GM12872 (cell line): Measurements from ENCODE around the gene DPF3.

Source experiments
- TF ChIP-seq, protein P1 (sequence below): IDR thresholded peaks from 3 replicates; pipeline ENCODE4 v1.5.1; 2011; ENCODE audit warnings: low read depth, mild to moderate bottlenecking, low read length, moderate library complexity; ENCODE audit not compliant: insufficient read depth

Gene DPF3

GRCh38 chr14:72606879-72607278 lies 287.0 kb downstream of the DPF3 start:
- TF ChIP-seq, protein P1, sequence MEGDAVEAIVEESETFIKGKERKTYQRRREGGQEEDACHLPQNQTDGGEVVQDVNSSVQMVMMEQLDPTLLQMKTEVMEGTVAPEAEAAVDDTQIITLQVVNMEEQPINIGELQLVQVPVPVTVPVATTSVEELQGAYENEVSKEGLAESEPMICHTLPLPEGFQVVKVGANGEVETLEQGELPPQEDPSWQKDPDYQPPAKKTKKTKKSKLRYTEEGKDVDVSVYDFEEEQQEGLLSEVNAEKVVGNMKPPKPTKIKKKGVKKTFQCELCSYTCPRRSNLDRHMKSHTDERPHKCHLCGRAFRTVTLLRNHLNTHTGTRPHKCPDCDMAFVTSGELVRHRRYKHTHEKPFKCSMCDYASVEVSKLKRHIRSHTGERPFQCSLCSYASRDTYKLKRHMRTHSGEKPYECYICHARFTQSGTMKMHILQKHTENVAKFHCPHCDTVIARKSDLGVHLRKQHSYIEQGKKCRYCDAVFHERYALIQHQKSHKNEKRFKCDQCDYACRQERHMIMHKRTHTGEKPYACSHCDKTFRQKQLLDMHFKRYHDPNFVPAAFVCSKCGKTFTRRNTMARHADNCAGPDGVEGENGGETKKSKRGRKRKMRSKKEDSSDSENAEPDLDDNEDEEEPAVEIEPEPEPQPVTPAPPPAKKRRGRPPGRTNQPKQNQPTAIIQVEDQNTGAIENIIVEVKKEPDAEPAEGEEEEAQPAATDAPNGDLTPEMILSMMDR, result no peak

DNA sequence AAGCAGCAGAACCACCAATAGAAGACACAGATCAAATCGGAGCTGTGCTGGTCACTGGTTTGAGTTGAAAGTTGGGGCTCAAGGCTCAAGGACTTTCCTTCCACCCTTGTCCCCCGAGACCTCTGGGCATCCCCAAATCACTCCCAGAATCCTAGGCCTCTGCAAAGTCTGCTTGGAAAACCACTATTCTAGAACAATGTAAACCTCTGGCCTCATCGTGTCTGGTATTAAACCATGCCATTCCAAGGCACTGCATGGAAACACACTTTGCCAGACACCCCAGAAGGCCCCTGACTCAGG lies 288.0 kb downstream of the DPF3 start:
- TF ChIP-seq, protein P1, result no peak

DNA sequence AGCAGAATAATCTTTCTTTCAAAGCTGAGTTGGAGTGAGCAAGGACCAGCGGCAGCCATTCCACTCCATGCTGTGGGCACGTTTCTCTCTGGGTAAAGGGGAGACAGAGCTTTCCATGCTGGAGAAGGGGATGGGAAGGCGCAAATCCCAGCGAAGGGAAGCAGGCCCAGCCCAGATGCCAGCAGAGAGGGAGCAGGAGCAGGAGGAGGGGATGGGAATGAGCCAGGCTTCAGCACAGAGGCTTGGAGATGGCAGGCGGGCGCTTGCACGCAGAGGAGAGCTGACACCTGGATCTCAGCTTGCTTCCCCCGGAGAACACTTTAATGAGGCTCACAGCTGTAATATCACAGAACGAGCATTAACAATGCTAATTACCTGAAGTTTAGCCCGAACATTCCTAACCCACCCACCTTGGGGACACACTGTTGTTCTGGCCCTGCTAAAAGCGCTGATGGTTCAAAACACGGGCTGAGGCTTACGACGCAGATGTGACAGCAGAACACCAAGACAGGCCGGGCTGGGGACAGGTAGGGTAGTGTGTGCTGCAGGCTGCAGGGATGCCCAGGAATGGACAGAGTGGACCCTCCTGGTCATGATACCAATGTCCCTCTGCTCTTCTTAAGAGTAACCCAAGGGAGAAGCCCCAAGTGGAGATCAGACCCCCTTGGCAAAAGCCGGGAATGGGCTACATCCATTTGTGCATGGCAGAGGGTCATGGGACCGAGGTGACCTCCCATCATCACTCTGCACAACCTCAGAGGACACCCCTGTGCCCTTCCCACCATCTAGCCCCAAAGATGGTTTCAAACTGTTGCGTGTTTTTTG lies 288.6 kb downstream of the DPF3 start:
- TF ChIP-seq, protein P1, result no peak

DNA sequence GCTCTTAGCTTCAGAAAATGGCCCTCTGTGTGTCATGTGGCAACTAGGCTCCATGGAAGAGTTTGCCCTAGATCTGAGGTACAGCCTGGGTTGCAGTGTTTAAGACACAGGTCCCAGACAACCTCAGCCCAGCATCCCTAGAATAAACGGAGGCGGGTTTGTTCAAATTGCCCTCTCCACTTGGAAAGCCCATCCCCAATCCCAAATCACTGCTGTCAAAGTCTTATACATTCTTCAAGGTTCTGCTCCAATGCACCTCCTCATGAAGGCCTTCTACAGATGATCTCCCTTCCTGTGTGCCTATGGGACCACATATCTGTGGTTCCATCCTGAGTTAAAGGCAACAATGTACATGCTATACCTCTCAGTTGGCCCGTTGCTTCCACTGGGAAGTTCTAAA lies 289.8 kb downstream of the DPF3 start:
- TF ChIP-seq, protein P1, result no peak

DNA sequence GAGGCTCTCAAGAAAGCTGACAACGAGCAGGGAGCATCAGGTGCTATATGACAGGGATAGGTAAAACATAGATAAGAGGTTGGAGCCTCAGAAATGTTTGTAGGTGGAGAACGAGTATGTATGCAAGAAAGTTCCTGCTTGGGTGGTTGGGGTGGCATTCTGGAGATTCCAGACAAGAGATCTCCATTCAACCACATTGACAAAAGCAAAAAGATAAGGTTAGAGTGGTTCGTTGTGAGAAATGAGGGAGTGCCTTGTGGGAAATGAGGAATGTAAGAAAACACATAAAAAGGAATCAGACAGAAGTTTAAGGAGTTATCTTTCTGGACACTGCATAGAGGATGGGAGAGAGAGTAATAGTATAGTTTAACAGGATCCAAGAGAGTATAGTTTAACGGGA lies 290.3 kb downstream of the DPF3 start:
- TF ChIP-seq, protein P1, result no peak

DNA sequence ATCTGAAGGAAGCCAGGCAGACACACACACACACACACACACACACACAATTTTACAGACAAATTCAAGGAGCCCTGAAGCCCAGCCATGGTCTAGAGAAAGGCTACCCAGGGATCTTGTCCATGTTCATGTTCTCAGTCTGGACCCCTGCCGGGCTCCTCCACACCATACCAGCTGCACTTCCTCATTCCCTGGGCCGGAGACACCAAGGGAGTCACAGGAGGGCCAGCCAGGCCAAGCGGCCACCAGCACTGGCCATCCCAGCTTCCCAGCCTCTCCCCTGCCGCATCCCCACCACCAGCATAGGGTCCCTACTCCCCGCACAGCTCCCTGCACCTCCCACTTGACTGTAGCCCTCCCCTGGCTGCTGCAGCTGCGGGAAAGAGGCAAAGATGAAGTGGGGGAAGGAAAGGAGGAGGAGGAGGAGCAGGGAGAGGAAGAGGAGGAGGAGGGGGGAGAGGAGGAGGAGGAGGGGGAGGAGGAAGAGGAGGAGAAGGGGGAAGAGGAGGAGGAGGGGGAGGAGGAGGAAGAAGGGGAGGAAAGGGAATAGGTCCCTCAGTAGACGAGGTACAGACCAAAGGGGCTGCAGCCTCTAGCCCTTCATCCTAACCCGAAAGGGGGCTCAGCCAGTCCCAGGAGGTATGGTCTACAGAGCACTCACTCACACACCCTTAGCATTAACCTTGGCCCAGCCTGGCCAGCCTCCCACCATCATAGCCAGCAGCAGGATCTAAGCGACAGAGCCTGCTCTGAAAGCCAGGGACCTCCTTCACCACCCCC lies 293.2 kb downstream of the DPF3 start:
- TF ChIP-seq, protein P1, result no peak

DNA sequence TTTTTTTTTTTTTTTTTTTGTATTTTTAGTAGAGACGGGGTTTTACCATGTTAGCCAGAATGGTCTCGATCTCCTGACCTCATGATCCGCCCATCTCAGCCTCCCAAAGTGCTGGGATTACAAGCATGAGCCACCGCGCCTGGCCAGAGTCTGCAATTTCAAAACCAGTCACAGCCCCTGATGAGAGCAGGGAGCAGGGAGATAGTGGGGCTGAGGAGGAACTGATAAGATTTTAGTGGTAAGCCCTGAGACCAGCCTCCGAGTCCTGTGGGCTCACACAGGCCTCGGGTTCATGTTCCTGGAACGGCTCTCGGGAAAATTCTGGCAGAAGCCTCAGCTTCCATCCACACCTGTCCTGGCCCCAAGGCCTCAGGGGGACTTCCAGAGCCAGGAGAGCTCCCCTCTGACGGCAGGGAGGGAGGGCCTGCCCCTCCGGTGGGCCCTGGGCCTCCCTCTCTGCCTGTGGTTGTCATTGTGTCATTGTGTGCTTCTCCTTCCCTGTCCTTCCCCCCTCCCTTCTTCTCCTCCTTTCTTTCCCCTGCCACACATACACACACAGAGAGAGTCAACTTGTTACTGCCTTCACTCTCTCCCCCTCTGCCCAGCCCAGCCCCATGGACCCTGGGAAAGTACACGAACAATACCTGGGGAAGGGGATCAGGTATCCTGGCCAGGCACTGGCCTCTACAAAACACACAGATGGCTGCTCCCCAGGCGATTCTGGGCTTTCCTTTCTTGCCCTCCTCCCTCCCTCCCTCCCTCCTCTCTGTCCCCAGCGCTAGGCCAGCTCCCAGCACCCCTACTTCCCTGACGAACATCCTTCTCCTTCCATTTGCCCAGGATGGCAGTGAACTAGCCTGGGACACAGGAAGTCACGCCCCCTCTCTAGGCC lies 294.1 kb downstream of the DPF3 start:
- TF ChIP-seq, protein P1, result no peak
